ENCODE data around the gene PRKACG. TPM values are rescaled to one million over a fixed set of nuclear protein-coding genes. Genes with fewer than 3 reads are reported as not detected.

PRKACG gene
- total and polyA plus RNA-seq, 8 donors: not detected

DNA sequence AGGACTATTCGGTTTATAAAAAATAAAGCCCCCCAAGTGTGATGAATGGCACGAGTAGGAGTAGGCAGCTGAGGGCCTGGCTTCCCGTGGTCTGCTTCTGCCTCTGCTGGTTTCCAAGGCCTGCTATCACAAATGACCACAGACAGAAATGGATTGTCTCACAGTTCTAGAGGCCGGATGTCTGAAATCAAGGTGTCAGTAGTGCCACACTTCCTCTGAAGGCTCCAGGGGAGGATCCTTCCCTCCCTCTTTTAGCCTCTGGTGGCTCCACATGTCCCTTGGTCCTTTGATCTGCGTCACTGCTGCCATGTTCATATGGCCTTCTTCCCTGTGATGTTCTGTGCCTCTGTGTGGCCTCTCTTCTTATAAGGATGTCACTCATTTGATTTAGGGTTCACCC lies 15.1 kb downstream of the PRKACG start:
- no peak for FAIRE-seq
- intact Hi-C loops (cut with DNase I): loop anchor here in 1 of 3 donors (10.0 kb wide), 1 partner anchor 214 kb away; a partner anchor contains a TSS
- DNase-seq: no peak
- Histone ChIP-seq H3K4me1 (peaks cover 4 to 9% (median 4%) of the 10 kb centered on the region in 3 donors), H3K27ac (no peak overlapping the region), H3K9me3 (no peaks in the 10 kb centered on the region), H3K4me3 (no peak overlapping the region), H3K27me3 (no peaks in the 10 kb centered on the region), H3K36me3 (no peaks in the 10 kb centered on the region)
- ATAC-seq: peak in 3 of 4 donors; percentile 15 to 29 (median 20)
- TF ChIP-seq CTCF (IDR thresholded peaks at IDR 0.05): no peak
- WGBS, 2 donors: 72 to 76% methylated on average over 5 of the region's 5 CpGs

- H3K27me3 ChIP-seq: no peaks in the 10 kb centered on the region
- ATAC-seq (peak in 1 of 4 donors; percentile 7), DNase-seq (no peak), FAIRE-seq (no peak)
- no peaks in the 10 kb centered on the region for H3K36me3 ChIP-seq
- TF ChIP-seq CTCF (IDR thresholded peaks at IDR 0.05): no peak
- H3K27ac ChIP-seq: no peak overlapping the region
- peaks cover 4 to 9% (median 4%) of the 10 kb centered on the region in 3 donors for H3K4me1 ChIP-seq
- no peak overlapping the region for H3K4me3 ChIP-seq
- 62 to 63% methylated on average over 4 of the region's 4 CpGs for WGBS, 2 donors
- H3K9me3 ChIP-seq: no peaks in the 10 kb centered on the region
- intact Hi-C loops (cut with DNase I): loop anchor here in 1 of 3 donors (10.0 kb wide), 1 partner anchor 214 kb away; a partner anchor contains a TSS
Observed at GRCh38 chr9:68998385-68998784, 15.5 kb downstream of the PRKACG start.

DNA sequence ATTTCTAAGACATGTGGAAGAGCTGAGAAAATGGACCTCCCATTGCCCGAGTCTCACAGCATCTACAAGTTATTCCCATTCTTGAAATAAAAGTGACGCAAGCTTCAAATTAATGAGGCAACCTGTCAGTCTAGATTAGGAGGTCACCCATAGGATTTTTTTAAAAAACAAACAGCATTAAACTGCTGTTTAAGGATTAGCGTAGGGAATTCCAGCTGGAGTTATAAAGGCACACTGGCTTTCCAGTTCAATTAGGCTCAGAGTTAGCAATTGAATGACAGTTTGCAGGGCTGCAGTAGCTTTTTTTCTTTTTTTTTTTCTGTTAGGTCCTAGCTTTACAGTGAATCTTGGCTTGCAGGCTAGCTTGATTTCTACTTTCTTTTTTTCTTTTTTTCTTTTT lies 16.2 kb downstream of the PRKACG start:
- 59 to 64% methylated on average over 3 of the region's 3 CpGs for WGBS, 2 donors
- ATAC-seq: peak in 1 of 4 donors; percentile 32
- H3K4me3 ChIP-seq: no peak overlapping the region
- no peak overlapping the region for H3K27ac ChIP-seq
- no peaks in the 10 kb centered on the region for H3K36me3 ChIP-seq
- TF ChIP-seq CTCF (IDR thresholded peaks at IDR 0.05): no peak
- H3K27me3 ChIP-seq: no peaks in the 10 kb centered on the region
- intact Hi-C loops (cut with DNase I): loop anchor here in 1 of 3 donors (10.0 kb wide), 1 partner anchor 213 kb away; a partner anchor contains a TSS
- no peaks in the 10 kb centered on the region for H3K9me3 ChIP-seq
- no peak for FAIRE-seq
- DNase-seq: no peak
- peaks cover 4 to 9% (median 4%) of the 10 kb centered on the region in 3 donors for H3K4me1 ChIP-seq

DNA sequence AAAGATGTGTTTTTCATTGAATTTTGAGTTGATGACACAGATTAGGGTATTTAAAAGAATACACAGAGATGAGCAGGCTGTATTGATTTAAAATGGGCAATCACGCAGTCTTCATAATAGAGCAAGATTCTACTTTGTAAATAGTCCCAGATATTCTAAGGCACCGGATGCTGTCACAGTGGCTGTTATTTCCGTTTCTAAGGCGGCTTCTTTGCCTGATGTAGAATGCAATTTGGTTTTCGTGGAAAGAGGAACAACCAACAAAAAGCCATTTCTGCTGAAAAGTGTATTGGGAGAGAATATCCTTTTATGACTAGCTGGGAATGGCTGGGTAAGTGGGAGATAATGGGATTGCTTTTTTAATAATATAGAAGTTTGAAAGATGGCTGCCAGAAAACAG lies 17.5 kb downstream of the PRKACG start:
- no peak overlapping the region for H3K4me3 ChIP-seq
- 88 to 89% methylated on average over 5 of the region's 5 CpGs for WGBS, 2 donors
- no peak for DNase-seq
- peaks cover 4 to 9% (median 4%) of the 10 kb centered on the region in 3 donors for H3K4me1 ChIP-seq
- H3K27ac ChIP-seq: peak overlapping the region in 1 of 4 donors; percentile 20
- intact Hi-C loops (cut with DNase I): loop anchor here in 1 of 3 donors (10.0 kb wide), 1 partner anchor 212 kb away; a partner anchor contains a TSS
- H3K36me3 ChIP-seq: no peaks in the 10 kb centered on the region
- H3K27me3 ChIP-seq: no peaks in the 10 kb centered on the region
- ATAC-seq: no peak
- no peaks in the 10 kb centered on the region for H3K9me3 ChIP-seq
- FAIRE-seq: no peak
- TF ChIP-seq CTCF (IDR thresholded peaks at IDR 0.05): no peak

DNA sequence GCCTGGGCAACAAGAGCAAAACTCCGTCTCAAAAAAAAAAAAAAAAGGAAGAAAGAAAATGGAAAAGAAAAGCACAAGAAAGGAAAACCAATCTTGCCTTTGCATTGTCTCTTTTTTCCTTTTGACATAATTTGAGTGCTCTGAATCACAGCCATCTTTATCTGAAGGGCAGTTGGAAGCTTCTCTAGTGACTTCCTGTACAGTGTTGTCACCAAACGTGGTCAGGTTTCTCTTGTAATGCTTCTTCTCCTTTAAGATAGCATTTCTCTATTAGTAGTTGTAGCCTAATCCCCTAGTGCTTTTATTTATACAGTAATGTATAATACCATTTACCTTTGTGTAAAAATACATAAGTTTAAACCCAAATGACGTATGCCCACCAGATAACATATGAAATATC lies 18.1 kb downstream of the PRKACG start:
- peaks cover 4 to 9% (median 4%) of the 10 kb centered on the region in 3 donors for H3K4me1 ChIP-seq
- no peak for ATAC-seq
- TF ChIP-seq CTCF (IDR thresholded peaks at IDR 0.05): no peak
- H3K4me3 ChIP-seq: no peak overlapping the region
- H3K27me3 ChIP-seq: no peaks in the 10 kb centered on the region
- DNase-seq: no peak
- no peak for FAIRE-seq
- no peaks in the 10 kb centered on the region for H3K36me3 ChIP-seq
- H3K27ac ChIP-seq: peak overlapping the region in 1 of 4 donors; percentile 20
- intact Hi-C loops (cut with DNase I): loop anchor here in 1 of 3 donors (10.0 kb wide), 1 partner anchor 211 kb away; a partner anchor contains a TSS
- WGBS, 2 donors: 70 to 87% methylated on average over 3 of the region's 3 CpGs
- no peaks in the 10 kb centered on the region for H3K9me3 ChIP-seq
